HepG2 (cell line): ENCODE results near the gene TMEM223. TPM values are rescaled to one million over a fixed set of nuclear protein-coding genes. Genes with fewer than 3 reads are reported as not detected.

ENCODE experiments used
- BORCS8-MEF2B ChIP-seq: sonication (generic); formaldehyde crosslinking; IDR thresholded peaks from 2 replicates; pipeline ENCODE4 v1.8.0; 2022; ENCODE audit warnings: mild to moderate bottlenecking, missing genetic modification reagents
- DMAP1 ChIP-seq: IDR thresholded peaks from 2 replicates; pipeline ENCODE4 v1.6.1; 2016
- KLF12 ChIP-seq: sonication (generic); formaldehyde crosslinking; IDR thresholded peaks from 2 replicates; pipeline ENCODE4 v1.4.0; 2020; ENCODE audit warnings: missing genetic modification reagents, borderline replicate concordance
- PCBP2 ChIP-seq: fragments of 200-400 bp; formaldehyde crosslinking; optimal IDR thresholded peaks from 2 replicates; pipeline ENCODE3; 2018; ENCODE audit warnings: low read length, low read depth; ENCODE audit not compliant: poor library complexity, severe bottlenecking
- RBFOX2 ChIP-seq: fragments of 200-400 bp; formaldehyde crosslinking; IDR thresholded peaks from 2 replicates; pipeline ENCODE4 v1.6.1; 2017; ENCODE audit warnings: low read depth, mild to moderate bottlenecking, low read length
- REL ChIP-seq: sonication (generic); formaldehyde crosslinking; conservative IDR thresholded peaks from 2 replicates; pipeline ENCODE4 v1.8.0; 2022; ENCODE audit warnings: mild to moderate bottlenecking, missing genetic modification reagents, moderate library complexity
- REXO4 ChIP-seq: sonication (generic); formaldehyde crosslinking; IDR thresholded peaks from 2 replicates; pipeline ENCODE4 v1.8.0; 2022; ENCODE audit warnings: missing genetic modification reagents, mild to moderate bottlenecking, borderline replicate concordance
- SKI ChIP-seq: fragments of 450-650 bp; IDR thresholded peaks from one replicate; pipeline ENCODE4 v1.6.1; 2018; ENCODE audit warnings: mild to moderate bottlenecking; ENCODE audit not compliant: partially characterized antibody
- SNAPC4 ChIP-seq: sonication (generic); formaldehyde crosslinking; IDR thresholded peaks from 2 replicates; pipeline ENCODE4 v1.4.0; 2020; ENCODE audit warnings: mild to moderate bottlenecking, missing genetic modification reagents
- ZC3H4 ChIP-seq: sonication (generic); formaldehyde crosslinking; IDR thresholded peaks from 2 replicates; pipeline ENCODE4 v1.4.0; 2020; ENCODE audit warnings: missing genetic modification reagents, borderline replicate concordance
- ZNF225 ChIP-seq: sonication (generic); formaldehyde crosslinking; IDR thresholded peaks from 2 replicates; pipeline ENCODE4 v1.4.0; 2020; ENCODE audit warnings: mild to moderate bottlenecking, missing genetic modification reagents
- ZNF441 ChIP-seq: sonication (generic); formaldehyde crosslinking; IDR thresholded peaks from 2 replicates; pipeline ENCODE4 v1.7.0; 2021; ENCODE audit warnings: missing genetic modification reagents, borderline replicate concordance
- ZNF609 ChIP-seq: sonication (generic); formaldehyde crosslinking; IDR thresholded peaks from 2 replicates; pipeline ENCODE4 v1.4.0; 2020; ENCODE audit warnings: mild to moderate bottlenecking, missing genetic modification reagents, borderline replicate concordance
- ZNF616 ChIP-seq: sonication (generic); formaldehyde crosslinking; IDR thresholded peaks from 2 replicates; pipeline ENCODE4 v1.5.0; 2020; ENCODE audit warnings: low read depth, mild to moderate bottlenecking, missing genetic modification reagents
- ZNF777 ChIP-seq: sonication (generic); formaldehyde crosslinking; IDR thresholded peaks from 2 replicates; pipeline ENCODE4 v1.4.0; 2020; ENCODE audit warnings: missing genetic modification reagents
- polyA plus RNA-seq, 8 experiments: library from polyadenylated mRNA; depleted of rRNA in 3 of 8; stranded (reverse) in 7 of 8; unstranded in 1 of 8; fragments of >200 nt; fragmentation: Illumina TruSeq in 4 of 8; extraction: Trizol in 4 of 8; gene quantifications; 2 replicates each; pipeline versions ENCODE4 v1.2.1 to v1.2.3, GENCODE V29; 2011 to 2016; ENCODE audit warnings: low read depth in 4 of 8, missing spikeins in 1 of 8, mixed read lengths in 1 of 8; ENCODE audit not compliant: insufficient read depth in 1 of 8
- total RNA-seq, 5 experiments: library from RNA; depleted of rRNA; stranded (reverse); fragments of >200 nt; fragmentation: Illumina TruSeq; extraction: Trizol; gene quantifications; 2 replicates each; pipeline ENCODE4 v1.2.3, GENCODE V29; 2016; ENCODE audit warnings: low read depth in 1 of 5

The TMEM223 gene
- total and polyA plus RNA-seq, 2 of the 13 experiments (the other 11 are each of a cell fraction or from before 2014, with no cell fraction given): 19.5 to 24.9 TPM

GRCh38 chr11:62771144-62772021 lies 20.4 kb downstream of the TMEM223 start, which contains the start of gene TAF6L (continued):
- TF ChIP-seq SKI: peak; percentile 33
- peak; percentile 69; the same call in 1 of the 2 replicates for TF ChIP-seq DMAP1
- peak; percentile 34; the same call in 1 of the 2 replicates for TF ChIP-seq ZNF777 (CRISPR knock-in tag)
- TF ChIP-seq KLF12 (CRISPR knock-in tag): peak; percentile 31; the same call in 1 of the 2 replicates
- TF ChIP-seq ZNF609 (CRISPR knock-in tag): peak; percentile 52; the same call in 1 of the 2 replicates
- TF ChIP-seq RBFOX2: peak; percentile 90
- TF ChIP-seq PCBP2: no peak
- TF ChIP-seq ZC3H4 (CRISPR knock-in tag): no peak
- no peak for TF ChIP-seq ZNF616 (CRISPR knock-in tag)
- 0 out of 2 replicates have a peak, but pooled peaks have one; percentile 42 for TF ChIP-seq REL (CRISPR knock-in tag)
- peak; percentile 80; the same call in 1 of the 2 replicates for TF ChIP-seq ZNF225
- TF ChIP-seq BORCS8-MEF2B: peak; percentile 73; the same call in 1 of the 2 replicates
- no peak for TF ChIP-seq SNAPC4 (CRISPR knock-in tag)
- peak; percentile 18; the same call in 1 of the 2 replicates for TF ChIP-seq ZNF441 (CRISPR knock-in tag)
- TF ChIP-seq REXO4: no peak
